Measurements from ENCODE around the gene L2HGDH. TPM values are rescaled to one million over a fixed set of nuclear protein-coding genes. Genes with fewer than 3 reads are reported as not detected.

L2HGDH gene
- total RNA-seq, 1 experiment from 2014 or later, result 24.0 TPM

DNA sequence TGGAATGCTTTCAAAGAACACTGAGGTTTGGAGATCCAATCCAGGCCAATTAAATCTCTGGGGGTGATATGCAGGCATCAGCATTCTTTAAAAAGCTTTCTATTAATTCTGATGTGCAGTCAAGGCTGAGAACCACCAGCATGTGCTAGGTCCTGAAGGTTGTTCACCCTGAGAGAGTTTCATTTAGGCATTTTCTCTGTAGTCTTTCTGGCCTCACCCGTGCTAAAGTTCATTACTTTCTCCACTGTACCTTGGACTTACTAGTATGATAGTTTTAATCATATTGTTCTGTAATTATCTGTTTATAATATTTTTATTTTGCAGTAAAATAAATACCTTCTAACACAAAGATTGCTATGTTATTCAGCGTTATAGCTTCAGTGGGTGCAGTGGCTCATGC lies 113.5 kb downstream of the L2HGDH start:
- ATAC-seq (no peak), DNase-seq (ENCODE audit: low spot score) (no peak)
- no peaks in the 10 kb centered on the region for H3K27me3 Mint-ChIP-seq (ENCODE audit: low read depth)
- H3K36me3 Mint-ChIP-seq, result no peaks in the 10 kb centered on the region
- no peaks in the 10 kb centered on the region for H3K4me1 Mint-ChIP-seq
- CTCF ChIA-PET, result no interaction called here
- no peak overlapping the region for H3K27ac Mint-ChIP-seq
- no peak for TF ChIP-seq MXD4 (CRISPR knock-in tag; IDR thresholded peaks at IDR 0.05; ENCODE audit: borderline replicate concordance)
- no peak for TF ChIP-seq TEAD1 (CRISPR knock-in tag; IDR thresholded peaks at IDR 0.05)
- no peak for TF ChIP-seq TEAD4 (CRISPR knock-in tag; IDR thresholded peaks at IDR 0.05)
- TF ChIP-seq RORB (CRISPR knock-in tag; IDR thresholded peaks at IDR 0.05), result no peak
- no peak for TF ChIP-seq JUN (CRISPR knock-in tag; IDR thresholded peaks at IDR 0.05)
- TF ChIP-seq, protein P1, sequence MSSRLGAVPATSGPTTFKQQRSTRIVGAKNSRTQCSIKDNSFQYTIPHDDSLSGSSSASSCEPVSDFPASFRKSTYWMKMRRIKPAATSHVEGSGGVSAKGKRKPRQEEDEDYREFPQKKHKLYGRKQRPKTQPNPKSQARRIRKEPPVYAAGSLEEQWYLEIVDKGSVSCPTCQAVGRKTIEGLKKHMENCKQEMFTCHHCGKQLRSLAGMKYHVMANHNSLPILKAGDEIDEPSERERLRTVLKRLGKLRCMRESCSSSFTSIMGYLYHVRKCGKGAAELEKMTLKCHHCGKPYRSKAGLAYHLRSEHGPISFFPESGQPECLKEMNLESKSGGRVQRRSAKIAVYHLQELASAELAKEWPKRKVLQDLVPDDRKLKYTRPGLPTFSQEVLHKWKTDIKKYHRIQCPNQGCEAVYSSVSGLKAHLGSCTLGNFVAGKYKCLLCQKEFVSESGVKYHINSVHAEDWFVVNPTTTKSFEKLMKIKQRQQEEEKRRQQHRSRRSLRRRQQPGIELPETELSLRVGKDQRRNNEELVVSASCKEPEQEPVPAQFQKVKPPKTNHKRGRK (CRISPR knock-in tag; IDR thresholded peaks at IDR 0.05; ENCODE audit: borderline replicate concordance), result no peak
- TF ChIP-seq FOXP4 (CRISPR knock-in tag; IDR thresholded peaks at IDR 0.05), result no peak
- TF ChIP-seq, protein P2, sequence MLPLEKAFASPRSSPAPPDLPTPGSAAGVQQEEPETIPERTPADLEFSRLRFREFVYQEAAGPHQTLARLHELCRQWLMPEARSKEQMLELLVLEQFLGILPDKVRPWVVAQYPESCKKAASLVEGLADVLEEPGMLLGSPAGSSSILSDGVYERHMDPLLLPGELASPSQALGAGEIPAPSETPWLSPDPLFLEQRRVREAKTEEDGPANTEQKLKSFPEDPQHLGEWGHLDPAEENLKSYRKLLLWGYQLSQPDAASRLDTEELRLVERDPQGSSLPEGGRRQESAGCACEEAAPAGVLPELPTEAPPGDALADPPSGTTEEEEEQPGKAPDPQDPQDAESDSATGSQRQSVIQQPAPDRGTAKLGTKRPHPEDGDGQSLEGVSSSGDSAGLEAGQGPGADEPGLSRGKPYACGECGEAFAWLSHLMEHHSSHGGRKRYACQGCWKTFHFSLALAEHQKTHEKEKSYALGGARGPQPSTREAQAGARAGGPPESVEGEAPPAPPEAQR (CRISPR knock-in tag; IDR thresholded peaks at IDR 0.05), result no peak
- TF ChIP-seq SMAD3 (CRISPR knock-in tag; IDR thresholded peaks at IDR 0.05; ENCODE audit: borderline replicate concordance), result no peak
- no peak for TF ChIP-seq ZNF425 (CRISPR knock-in tag; conservative IDR thresholded peaks at IDR 0.05)
- TF ChIP-seq IRF2 (CRISPR knock-in tag; IDR thresholded peaks at IDR 0.05; ENCODE audit: borderline replicate concordance, low read depth), result no peak
- no peak for TF ChIP-seq SMAD4 (CRISPR knock-in tag; IDR thresholded peaks at IDR 0.05)
- TF ChIP-seq ATF1 (CRISPR knock-in tag; IDR thresholded peaks at IDR 0.05), result no peak
- no peak for TF ChIP-seq ZNF423 (CRISPR knock-in tag; IDR thresholded peaks at IDR 0.05)
- no peak for TF ChIP-seq CREB1 (CRISPR knock-in tag; IDR thresholded peaks at IDR 0.05)
- POLR2A ChIA-PET, result no interaction called here
- H3K4me3 Mint-ChIP-seq, result no peak overlapping the region
- H3K9me3 Mint-ChIP-seq, result no peaks in the 10 kb centered on the region

DNA sequence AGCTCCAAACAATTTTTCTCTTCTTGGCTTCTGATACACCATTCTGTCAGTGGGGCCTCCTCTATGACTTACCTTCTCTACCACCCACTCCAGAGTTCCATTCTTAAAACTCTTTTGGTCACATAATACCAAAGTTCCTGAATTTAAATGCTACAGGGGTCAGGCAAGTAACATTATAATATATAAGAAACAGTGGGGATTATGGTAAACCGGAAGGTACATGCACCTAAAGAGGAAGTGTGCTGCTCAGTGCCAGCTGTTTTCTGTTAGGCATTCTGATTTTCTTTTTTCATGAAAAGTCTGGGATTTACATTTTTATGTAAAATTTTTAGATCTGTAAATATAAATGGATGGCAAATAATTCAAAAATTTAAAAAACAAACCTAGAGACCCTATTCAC lies 120.5 kb downstream of the L2HGDH start:
- no peaks in the 10 kb centered on the region for H3K36me3 Mint-ChIP-seq
- H3K27ac Mint-ChIP-seq, result no peak overlapping the region
- CTCF ChIA-PET, result no interaction called here
- no peaks in the 10 kb centered on the region for H3K9me3 Mint-ChIP-seq
- H3K4me1 Mint-ChIP-seq, result no peaks in the 10 kb centered on the region
- TF ChIP-seq RELA (CRISPR knock-in tag; IDR thresholded peaks at IDR 0.05; ENCODE audit: borderline replicate concordance) (no peak), ZBTB21 (CRISPR knock-in tag; IDR thresholded peaks at IDR 0.05; ENCODE audit: borderline replicate concordance) (no peak), ZNF416 (CRISPR knock-in tag; IDR thresholded peaks at IDR 0.05) (no peak), GABPB1 (CRISPR knock-in tag; IDR thresholded peaks at IDR 0.05) (no peak), TP53 (CRISPR knock-in tag; IDR thresholded peaks at IDR 0.05) (no peak), ZNF138 (CRISPR knock-in tag; conservative IDR thresholded peaks at IDR 0.05) (no peak)
- POLR2A ChIA-PET, result no interaction called here
- no peaks in the 10 kb centered on the region for H3K27me3 Mint-ChIP-seq (ENCODE audit: low read depth)
- ATAC-seq (no peak), DNase-seq (ENCODE audit: low spot score) (no peak)
- no peak overlapping the region for H3K4me3 Mint-ChIP-seq

Small RNAs within 50 kb of the gene (microRNA-seq; reads per million reads assigned to microRNA genes)
- gene MIR4504 (ENCODE audit: borderline number of aligned reads), result not detected

Other genes starting within 250 kb of the L2HGDH start
- gene VCPKMT, start 195.7 kb downstream of the L2HGDH start, total RNA-seq (2021), result 10.5 to 11.5 TPM (median 11.1 TPM) in 3 replicates
- 9.1 to 11.0 TPM (median 9.6 TPM) in 3 replicates for gene SOS2, start 80.7 kb downstream of the L2HGDH start, total RNA-seq (2021)
- 14.0 to 17.7 TPM (median 16.4 TPM) in 3 replicates for gene DMAC2L, start 95 bp upstream of the L2HGDH start, total RNA-seq (2021)
- 2.0 to 3.6 TPM (median 2.0 TPM) in 3 replicates for gene CDKL1, start 84.7 kb upstream of the L2HGDH start, total RNA-seq (2021)
- 42.8 to 48.8 TPM (median 46.7 TPM) in 3 replicates for gene MAP4K5, start 220.3 kb upstream of the L2HGDH start, total RNA-seq (2021)
- gene ATL1, start 247.9 kb upstream of the L2HGDH start, total RNA-seq (2021), result 3.4 to 3.7 TPM (median 3.5 TPM) in 3 replicates

Measured in WTC11 (cell line).